GM10847 (cell line): ENCODE data around the gene TNS3.

Experiments
- POLR2A ChIP-seq: IDR thresholded peaks from 2 replicates; pipeline ENCODE4 v1.6.1; 2011; ENCODE audit not compliant: insufficient read length; ENCODE audit errors: extremely low read depth

Gene TNS3

DNA sequence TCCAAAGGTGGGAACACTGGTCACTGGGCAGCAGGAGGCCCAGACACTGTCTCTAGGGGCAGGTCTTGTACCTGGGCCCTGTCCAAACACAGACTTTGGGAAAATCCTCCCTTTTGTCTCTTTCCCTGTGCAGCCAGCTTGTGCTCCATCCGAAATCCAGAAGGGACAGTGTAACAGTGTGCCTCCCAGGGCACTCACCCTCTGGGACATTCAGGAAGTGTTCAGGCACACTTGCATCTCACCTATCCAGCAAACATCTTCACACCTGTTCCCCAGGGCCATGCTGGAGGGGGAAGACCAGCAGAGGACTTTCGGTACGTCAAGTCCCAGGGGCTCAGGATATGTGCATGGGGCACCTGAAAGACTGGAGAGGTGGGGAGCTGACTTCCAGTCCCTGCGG, 38.9 kb downstream of the TNS3 start:
- TF ChIP-seq POLR2A, result no peak

DNA sequence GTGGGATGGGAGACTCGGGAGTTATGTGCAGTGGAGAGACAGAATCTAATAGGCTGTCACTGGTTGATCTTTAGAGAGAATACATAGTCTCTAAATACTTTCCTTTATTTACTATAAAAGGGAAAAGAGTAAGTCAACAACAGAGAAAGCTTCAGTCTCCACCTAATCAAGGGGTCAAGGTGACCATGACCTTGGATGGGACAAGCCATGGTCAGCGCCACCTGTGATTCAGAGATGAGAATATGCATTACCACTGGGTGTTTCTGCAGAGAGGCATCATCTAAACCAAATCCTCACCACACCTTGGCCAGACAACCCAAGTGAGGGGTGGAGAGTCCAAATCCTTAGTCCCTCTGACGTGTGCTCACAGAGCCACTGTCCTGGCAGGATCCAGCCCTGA, 39.9 kb downstream of the TNS3 start:
- TF ChIP-seq POLR2A, result no peak

DNA sequence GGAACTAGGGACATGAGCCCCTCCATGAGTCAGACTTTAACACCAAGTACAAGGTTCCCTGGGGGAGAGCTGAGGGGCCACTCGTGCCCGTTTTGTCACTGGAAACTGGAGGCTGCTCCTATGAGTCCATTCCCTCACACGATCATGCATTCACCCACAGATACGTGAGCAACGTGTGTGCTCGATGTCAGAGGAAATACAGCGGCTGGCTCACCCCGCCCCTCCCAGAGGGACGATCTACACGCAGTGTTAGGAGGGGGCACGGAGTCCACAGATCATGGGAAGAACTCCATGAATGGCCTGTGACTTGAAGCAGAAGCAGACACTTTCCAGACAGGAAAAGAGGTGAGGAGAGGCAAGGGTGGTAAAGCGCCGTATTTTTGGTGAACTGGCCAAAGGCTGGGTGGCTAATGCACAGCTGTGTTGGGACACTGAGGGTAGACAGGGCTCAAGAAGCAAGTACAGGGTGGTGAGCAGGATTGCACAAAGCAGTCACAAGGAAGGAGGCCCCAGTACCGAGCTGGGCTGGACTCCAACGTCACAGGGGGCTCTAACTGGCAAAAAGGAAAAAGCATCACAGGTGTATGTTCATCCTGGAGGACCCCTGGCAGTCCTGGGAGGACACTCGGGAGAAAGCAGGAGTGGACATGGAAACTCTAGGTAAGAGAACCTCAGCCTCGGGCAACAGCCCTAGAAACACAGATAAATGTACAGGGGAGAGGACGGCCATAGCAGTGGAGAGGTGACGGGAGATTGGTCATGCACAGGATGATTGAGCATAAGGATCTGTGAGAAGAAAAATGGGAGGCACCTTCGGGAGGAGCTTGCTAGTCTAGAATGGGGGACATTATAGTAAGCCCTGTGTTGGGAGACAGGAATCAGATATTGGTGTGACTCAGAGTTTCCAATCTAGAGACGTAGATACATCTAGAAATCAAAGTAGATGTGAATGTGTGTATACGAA, 41.2 kb downstream of the TNS3 start:
- TF ChIP-seq POLR2A, result no peak

DNA sequence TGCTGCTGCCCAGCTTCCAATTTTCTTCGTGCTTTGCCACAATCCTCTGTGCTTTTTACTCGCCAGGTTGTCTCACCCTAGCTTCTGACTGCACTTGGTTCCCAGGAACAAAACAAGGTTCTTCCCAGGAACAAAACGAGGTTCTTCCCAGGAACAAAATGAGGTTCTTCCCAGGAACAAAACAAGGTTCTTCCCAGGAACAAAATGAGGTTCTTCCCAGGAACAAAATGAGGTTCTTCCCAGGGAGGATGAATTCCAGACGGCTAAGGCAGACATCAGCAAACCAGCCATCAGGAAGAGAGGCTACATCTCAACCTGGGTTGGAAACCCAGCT, 41.9 kb downstream of the TNS3 start:
- TF ChIP-seq POLR2A, result no peak

DNA sequence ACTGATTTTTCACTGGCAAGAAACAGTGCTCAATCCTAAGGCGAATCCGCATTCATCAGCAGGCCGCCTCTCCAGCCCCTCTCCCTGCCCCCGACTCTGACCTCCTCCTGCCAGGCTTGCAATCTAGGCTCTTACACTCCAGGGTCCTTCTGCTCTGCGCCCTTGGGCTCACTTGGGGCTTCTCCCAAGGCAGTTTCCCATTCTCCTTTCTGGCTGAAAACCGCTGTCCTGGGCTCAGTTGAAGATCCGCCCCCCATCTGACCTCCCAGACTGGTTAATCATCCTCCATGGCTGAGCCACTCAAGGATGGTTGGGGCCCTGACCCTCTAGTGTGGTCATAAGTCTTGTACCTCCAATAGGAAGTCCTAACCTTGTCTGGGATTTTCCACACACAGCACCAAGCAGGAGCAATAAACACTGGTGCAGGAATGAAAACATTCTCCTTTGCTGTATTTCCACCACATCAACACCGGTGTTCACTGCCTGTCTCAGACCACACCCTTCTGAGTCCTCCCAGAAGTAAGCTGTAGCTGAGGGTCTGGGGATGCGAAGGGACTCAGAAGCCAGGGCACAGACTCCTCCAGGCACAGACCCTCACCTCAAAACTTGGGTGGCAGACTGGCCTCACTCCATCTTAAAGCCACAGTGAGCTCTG, 42.4 kb downstream of the TNS3 start:
- no peak for TF ChIP-seq POLR2A

DNA sequence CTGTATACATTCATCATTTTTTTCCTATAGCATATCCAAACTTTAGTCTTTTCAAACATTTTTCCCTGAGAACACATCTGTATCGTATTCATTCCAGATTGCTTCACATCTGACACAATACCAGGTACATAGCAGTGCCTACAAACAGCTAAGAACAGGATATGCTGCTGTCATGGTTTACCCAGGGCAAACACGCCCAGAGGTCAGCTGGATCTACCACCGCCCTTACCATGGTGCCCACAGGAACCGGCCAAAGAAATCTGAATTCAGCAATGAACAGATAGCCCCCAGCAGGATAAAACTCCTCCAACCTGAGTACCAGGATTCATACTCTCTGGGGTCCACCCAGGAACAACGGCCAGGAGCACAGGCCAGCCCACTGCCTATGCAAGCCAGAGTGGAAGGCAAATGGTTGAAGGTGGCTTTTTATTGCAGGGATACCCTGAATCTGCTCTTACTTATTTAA, 43.0 kb downstream of the TNS3 start:
- TF ChIP-seq POLR2A, result no peak

DNA sequence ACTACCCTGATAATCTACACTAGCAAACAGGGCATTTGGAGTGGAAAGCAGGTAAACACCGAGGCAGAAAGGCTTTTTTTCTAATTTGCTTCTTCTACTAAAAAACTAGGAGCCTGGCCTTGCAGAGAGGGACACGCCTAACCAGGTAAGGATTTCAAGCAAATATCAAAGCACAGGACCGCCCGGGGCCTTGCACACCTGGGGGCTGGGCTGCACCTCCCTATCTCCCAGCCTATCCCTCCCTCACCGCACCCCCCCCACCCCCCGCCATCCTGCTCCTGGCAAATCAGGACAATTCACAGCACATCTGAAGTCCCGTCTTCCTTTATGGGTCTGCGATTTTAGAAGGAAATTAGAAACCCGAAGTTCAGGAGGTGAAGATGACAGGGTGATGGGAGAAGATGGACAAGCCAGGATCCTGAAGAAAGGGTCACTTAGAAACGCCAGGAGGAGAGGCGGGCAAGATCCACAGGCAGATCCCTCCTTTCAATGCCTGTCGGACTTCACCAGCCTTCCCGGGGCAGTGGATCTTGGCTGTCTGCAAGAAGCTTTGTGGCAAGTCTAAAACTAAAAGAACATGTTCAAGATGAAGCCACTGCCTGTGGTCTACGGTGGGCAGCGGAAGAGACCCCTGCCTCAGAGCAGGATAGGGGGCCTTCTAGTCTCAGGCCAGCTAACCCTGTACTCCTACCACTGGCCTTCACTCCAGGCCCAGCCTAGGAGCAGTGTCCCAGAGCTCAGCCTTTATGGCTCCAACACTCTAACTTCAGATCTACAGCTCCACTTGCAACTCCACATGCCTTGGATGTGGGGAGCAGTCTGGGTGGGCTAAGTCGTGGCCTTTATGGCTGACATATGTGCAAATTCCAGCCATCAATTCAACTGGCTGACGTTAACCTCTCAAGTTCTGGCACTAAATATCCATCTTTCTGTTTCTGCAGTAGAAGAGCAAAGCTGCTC, 43.9 kb downstream of the TNS3 start:
- no peak for TF ChIP-seq POLR2A

DNA sequence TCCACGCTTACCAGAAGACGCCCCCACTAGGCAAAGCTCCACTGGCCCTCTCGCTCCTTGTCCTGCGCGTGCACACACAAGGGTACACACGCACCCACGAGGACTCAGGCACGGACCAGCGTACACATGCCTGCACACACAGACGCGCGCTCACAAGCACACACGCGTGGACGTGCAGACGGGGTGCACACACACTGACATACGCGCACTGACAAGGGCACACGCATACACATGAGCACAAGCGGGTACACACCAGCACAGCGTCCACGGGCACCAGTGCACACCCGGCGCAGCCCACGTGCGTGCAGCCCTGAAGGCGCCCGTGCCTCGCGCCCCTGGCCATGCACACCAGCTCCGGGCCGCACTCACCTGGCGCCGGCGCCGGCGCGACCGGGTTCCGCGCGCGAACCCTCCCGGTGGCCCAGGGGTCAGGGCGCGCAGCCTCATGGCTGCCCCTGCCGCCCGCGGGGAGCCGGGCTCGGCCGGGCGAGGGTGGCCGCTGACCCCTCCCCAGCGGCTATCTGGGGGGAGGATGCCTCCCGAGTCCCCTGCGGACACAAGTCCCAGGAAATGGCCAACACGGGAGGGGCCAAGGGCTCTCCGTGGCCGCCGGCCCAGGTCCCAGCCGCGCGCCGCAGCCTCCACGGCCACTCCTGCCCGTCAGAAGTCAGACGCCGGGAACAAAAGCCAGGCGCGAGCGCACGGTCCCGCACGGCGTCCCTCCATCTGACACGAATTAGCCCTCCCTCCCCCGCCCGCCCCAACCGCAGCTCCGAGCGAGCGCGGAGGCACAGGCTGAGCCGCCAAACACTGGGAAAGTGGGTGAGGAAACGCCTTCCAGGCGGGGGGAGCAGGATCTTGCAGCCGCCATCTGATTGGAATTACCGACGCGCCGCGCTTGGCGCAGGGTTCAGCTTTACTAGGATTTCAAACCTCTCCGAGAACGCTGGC, 45.0 kb downstream of the TNS3 start:
- TF ChIP-seq POLR2A, result no peak

DNA sequence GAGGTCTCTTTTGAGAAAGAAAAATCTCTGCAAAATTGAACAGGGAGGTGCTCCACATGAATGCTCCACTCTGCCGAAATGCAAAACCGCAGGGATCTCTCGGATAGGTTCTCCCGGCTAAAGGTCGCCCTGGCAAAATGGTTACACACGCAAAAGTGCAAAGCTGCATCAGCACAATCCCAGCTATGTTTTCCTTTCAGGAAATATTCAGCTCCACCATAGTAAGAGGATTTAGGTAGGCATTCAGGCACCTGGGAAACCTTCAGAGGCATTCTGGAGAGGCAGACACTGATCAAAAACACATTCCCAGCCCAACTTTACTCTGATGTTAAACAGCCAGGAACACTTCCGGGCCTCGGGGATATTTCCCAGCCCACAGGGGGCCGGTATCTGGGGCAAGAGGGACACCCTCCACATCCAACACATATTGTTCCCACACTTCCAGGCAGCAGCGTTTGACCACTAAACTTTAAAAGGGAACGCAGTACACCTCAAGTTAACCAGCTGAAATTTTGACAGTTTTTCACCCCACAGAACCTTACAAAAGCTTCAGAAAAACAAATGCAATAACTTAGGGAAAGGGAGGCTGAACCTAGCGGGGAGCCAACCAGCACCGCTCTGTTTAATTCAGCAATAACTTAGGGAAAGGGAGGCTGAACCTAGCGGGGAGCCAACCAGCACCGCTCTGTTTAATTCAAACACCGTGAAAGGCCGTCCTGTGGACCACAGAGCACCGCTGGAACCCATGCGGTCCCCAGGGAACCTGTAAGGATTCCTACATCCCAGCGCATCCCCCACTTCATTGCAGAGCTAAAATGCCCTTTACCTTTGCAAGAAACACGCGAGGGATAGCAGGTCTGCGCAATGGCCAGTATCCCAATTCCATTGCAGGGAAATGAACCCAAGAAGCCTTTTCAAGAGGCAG, 45.9 kb downstream of the TNS3 start:
- no peak for TF ChIP-seq POLR2A

DNA sequence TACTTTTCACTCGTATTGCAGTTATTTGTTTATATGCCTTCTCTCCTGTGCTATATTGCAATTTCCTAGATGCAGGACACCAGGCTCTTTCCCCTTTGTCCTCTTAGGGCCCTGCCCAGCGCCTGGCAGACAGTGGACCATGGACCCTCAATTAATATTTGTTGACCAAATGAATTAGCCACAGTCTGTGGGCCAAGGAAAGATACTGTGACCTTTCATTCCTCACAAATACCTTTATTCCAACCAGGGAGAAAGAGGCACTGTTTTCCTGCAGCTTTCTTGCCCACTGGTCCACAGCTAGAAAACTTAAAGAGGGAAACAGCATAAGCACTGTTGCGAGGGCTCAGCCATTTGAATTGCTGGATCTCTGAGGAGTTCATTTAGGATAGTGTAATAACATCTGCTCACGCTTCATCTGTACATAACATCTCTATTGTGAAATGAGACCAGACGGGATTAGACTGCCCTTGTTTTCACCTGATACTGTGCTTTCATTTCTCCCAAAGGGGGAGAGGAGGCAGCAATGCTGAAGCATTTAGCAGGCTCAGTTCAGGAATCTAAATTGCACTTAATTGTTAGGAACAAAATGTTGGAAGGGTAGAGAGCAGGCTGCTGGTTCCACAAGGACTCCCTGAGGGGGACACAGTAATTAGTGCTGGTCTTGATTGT, 46.7 kb downstream of the TNS3 start:
- no peak for TF ChIP-seq POLR2A

DNA sequence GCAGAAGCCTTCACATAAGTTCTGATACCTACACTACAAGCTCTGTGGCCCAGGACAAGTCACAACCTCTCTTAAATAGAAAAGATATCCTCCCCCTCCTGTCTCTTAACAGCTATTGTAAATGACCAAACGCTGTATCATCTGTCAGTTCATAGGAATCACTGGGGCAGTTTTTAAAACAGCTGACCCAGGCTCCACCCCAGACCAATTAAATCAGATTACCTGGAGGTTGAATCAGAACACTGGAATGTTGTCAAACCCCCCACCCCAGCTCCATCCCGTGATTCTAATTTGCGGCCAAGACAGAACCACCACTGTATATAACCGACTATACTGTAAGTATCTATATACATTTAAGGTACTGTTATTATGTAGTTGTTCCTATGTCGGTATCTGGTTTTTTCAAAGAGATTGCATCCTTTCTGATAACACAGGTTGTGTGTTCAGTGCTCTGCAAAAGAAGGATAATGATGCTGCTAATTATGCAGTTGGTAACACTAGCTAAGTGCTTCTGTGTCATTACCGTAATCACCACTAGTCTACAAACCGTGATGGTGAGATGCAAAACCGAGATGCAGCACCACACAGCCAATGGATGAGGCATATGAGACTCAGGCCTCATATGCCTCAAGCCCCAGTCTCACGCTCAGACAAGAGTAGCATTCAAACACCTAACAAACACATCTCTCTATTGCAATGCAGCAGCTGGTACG, 47.4 kb downstream of the TNS3 start:
- no peak for TF ChIP-seq POLR2A
